T-helper 1 cell treated with Interleukin-12 subunit alpha and Interleukin-12 subunit beta and Interleukin-4 antibody, amounts not matched to agents 30 μg/mL and 1 μg/mL, for 36 hours (primary cell): ENCODE results near the gene ALDH9A1.

ENCODE experiments used
- H3K27ac Mint-ChIP-seq: one replicate; pipeline ENCODE4 v1.8.0; 2021; ENCODE audit warnings: mild to moderate bottlenecking, mixed read lengths
- H3K27me3 Mint-ChIP-seq: one replicate; pipeline ENCODE4 v1.8.0; 2021; ENCODE audit warnings: low read depth, mixed read lengths
- H3K36me3 Mint-ChIP-seq: one replicate; pipeline ENCODE4 v1.8.0; 2021; ENCODE audit warnings: low read depth, mixed read lengths
- H3K4me1 Mint-ChIP-seq: one replicate; pipeline ENCODE4 v1.8.0; 2021; ENCODE audit warnings: low read depth, mixed read lengths
- H3K4me3 Mint-ChIP-seq: one replicate; pipeline ENCODE4 v1.8.0; 2021; ENCODE audit warnings: mild to moderate bottlenecking, moderate library complexity, mixed read lengths
- H3K9me3 Mint-ChIP-seq: one replicate; pipeline ENCODE4 v1.8.0; 2021; ENCODE audit warnings: mixed read lengths

ALDH9A1 gene

DNA sequence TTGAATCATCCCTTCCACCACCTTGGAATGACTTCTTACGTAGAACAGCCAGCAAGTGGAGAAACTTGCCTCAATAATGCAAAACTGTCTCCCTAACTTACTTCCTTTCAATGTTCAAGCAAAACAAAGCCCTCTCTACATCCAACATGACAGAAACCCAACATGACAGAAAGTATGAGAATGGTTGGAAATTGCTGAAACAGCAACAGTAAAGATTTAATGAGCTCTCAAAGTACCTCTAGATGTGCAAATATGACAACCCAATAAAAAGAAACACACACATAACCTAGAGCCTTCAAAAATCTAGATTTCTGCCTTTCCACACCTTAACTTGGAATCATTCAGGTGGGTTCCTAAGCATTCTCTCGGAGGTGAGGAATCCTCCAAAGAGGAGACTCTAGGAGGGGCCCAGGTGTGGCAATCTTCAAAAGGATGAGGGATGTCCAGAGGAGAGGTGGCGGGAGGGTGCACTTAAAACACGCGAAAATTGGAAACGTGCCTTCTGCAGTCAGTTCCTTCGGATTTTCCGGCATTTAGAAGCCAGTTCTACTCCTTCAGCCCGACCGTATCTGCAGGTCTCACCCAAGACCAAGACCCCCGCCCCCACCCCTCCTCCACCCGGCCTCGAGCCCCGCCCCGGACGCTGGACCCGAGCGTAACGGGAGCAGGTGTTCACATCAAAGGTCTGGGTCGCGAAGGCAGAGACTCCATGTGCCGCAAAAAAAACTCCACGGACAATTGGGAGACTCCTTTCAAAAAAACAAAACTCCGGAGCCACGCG lies 68.3 kb downstream of the ALDH9A1 start:
- Mint-ChIP-seq H3K36me3 (no peaks in the 10 kb centered on the region), H3K9me3 (no peaks in the 10 kb centered on the region), H3K27me3 (peaks cover 15% of the 10 kb centered on the region), H3K4me1 (peaks cover 13% of the 10 kb centered on the region), H3K27ac (no peak overlapping the region), H3K4me3 (no peak overlapping the region)

DNA sequence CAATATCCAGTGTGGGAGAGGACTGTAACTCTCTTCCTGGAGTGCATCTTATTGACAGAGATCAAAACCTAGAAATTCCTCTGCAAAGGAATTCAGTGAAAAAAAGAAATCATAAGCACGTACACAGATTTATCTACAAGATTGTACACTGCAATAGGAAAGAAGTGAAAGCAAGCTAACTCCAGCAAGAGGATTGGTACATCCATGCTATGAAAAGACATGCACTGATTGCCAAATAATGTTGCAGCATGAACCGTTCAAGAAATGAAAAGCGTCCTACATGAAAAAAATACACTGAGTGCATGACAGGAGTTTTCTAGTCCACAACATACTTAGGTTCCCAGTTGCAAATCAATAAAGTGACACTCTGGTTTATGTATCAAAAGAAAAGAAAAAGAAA lies 69.2 kb downstream of the ALDH9A1 start:
- Mint-ChIP-seq H3K27me3 (peaks cover 18% of the 10 kb centered on the region), H3K27ac (no peak overlapping the region), H3K9me3 (no peaks in the 10 kb centered on the region), H3K4me3 (peak overlapping the region; percentile 1), H3K4me1 (peaks cover 13% of the 10 kb centered on the region), H3K36me3 (no peaks in the 10 kb centered on the region)

DNA sequence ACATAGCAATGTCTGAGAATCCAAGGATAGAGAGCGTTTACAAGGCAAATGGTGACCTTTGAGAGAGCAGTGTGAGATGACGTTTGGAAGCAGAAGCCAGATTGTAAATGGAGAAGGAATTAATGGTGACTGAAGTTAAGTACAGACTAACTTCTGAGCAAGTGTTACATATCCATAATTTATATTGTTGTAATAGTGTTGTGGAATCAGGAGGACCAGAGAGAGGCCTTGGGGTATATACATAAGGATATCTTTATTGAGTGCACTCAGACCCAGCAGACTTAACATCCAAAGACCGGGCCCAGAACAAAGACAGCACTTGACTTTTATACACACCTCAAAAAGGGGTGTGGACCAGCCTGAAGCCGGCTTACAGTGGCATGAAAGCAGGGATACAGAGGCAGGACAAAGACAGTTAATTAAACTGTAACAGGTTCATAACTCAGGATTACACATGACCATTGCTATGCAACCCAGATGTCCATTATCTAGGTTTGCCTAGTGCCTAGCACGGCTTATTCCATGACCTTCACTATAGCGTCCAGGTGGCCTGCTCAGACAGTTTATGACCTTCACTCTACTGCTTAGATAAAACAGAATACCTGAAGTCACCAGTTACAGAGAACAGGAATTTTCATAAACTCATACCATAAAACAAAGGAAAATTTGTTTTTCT lies 70.1 kb downstream of the ALDH9A1 start:
- no peak overlapping the region for H3K27ac Mint-ChIP-seq
- no peaks in the 10 kb centered on the region for H3K36me3 Mint-ChIP-seq
- no peaks in the 10 kb centered on the region for H3K9me3 Mint-ChIP-seq
- H3K4me1 Mint-ChIP-seq, result peaks cover 11% of the 10 kb centered on the region
- peaks cover 19% of the 10 kb centered on the region for H3K27me3 Mint-ChIP-seq
- H3K4me3 Mint-ChIP-seq, result no peak overlapping the region

DNA sequence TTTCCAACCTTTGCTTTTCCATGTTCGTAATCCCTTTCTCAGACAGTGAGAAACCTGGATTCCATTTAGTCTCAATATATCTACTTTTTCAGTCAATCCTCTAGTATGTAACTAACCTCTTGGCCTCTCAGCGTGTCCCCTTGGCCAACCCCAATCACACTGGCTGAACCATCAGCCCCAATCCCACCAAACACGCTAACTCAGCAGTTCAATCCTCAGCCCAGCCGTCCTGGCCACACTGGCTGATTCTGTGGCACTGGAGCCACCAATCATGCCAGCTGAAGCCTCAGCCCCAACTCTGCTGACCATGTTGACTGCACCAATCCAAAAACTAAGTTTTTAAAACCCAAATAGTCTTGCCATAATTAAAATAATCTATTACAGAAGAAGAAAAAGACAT lies 73.9 kb downstream of the ALDH9A1 start:
- H3K27me3 Mint-ChIP-seq, result peaks cover 40% of the 10 kb centered on the region
- H3K4me3 Mint-ChIP-seq, result no peak overlapping the region
- H3K4me1 Mint-ChIP-seq, result peaks cover 3% of the 10 kb centered on the region
- H3K36me3 Mint-ChIP-seq, result no peaks in the 10 kb centered on the region
- H3K27ac Mint-ChIP-seq, result no peak overlapping the region
- H3K9me3 Mint-ChIP-seq, result no peaks in the 10 kb centered on the region

DNA sequence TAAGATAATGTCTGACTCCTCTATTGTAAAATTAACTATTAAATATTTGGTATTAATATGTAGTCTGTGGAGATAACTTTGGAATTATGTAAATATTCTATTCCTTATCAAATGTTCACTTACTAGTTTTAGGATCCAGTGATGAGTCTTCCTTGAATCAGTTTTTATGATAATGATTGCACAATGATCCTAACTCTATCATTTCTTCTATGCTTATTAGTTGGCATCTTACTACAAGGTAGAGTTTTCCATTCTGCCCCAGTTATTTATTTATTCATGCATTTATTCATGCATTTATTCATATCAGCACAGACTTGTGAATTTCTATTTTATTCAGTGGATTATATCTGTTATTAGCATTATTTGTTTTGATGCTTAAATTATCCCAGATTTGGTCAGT lies 74.7 kb downstream of the ALDH9A1 start:
- Mint-ChIP-seq H3K4me3 (no peak overlapping the region), H3K36me3 (no peaks in the 10 kb centered on the region), H3K27ac (no peak overlapping the region), H3K27me3 (peaks cover 35% of the 10 kb centered on the region), H3K4me1 (no peaks in the 10 kb centered on the region), H3K9me3 (no peaks in the 10 kb centered on the region)

DNA sequence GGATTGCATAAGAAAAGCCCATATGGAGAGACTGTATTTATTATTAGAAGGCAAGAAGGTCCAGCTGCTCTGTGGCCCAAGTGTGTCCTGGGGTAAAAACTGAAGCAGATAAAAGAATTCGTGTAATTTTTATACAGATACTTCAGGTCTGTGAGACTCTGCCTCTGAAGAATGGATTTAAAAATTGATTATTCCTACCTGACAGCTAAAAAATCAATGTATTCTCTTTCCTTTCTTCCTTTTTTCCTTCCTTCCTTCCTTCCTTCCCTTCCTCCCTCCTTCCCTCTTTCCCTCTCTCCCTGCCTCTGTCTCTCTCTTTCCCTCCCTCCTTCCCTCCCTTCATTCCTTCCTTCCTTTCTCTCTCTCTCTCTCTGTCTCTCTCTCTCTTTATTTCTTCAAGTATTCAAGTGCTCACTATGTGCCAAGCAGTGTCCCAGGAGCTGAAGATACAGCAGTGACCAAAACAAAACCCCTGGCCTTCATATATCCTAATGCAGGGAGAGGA lies 78.7 kb downstream of the ALDH9A1 start:
- Mint-ChIP-seq H3K36me3 (no peaks in the 10 kb centered on the region), H3K9me3 (no peaks in the 10 kb centered on the region), H3K4me3 (no peak overlapping the region), H3K27ac (no peak overlapping the region), H3K27me3 (peaks cover 63% of the 10 kb centered on the region), H3K4me1 (no peaks in the 10 kb centered on the region)

DNA sequence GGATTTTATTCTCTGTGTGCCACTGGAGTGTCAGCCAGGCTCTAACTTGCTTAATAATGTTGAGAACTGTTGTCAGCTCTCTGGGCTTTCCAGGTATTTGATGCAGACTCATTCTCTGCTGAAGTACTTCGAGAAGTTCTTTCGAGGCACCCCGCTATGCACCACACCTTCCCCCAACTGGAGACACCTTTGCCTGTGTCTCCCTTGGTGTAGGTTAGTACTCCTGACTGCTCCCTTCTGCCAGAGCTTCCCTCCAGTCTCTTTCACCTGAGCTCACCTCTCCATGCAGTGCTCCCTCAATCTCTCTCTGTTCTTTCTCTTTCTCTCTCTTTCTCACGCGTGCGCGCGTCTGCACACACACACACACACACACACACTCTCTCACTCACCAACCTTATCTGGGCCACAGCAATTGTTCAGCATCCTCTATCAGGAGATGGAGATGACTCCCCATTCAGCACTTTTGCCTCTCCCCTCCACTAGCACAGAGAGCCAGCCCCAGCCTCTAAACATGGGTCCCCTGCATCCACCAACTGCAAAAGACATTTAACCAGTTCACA lies 81.3 kb downstream of the ALDH9A1 start:
- Mint-ChIP-seq H3K9me3 (no peaks in the 10 kb centered on the region), H3K4me1 (no peaks in the 10 kb centered on the region), H3K27ac (no peak overlapping the region), H3K27me3 (peaks cover 62% of the 10 kb centered on the region), H3K36me3 (no peaks in the 10 kb centered on the region), H3K4me3 (no peak overlapping the region)

DNA sequence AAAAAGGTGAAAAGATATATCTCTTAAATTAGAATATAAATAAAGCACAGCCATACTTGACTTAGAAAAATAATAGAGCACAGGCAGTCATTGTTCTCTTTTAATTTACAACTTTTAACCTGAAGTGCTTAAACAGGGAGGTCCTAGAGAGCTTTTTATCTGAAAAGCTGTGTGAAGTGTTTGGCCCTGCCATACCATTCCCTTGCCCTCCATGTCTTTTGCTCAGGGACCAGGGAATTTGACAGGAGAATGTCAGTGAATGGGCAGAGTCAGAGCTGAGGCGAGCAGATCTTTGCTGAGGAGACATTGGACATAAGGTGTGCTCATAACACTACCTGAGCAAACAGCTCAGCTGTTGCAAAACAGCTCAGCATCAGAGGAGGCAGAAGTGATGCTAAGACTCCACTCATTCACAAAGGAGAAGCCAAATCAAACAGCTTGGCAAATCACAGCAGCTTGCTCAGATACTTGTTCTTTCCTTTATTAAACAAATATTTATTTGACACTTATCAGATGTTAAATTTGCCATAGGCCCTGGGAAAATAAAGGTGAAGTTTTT lies 82.2 kb downstream of the ALDH9A1 start:
- H3K4me3 Mint-ChIP-seq, result no peak overlapping the region
- H3K9me3 Mint-ChIP-seq, result no peaks in the 10 kb centered on the region
- no peak overlapping the region for H3K27ac Mint-ChIP-seq
- H3K27me3 Mint-ChIP-seq, result peaks cover 65% of the 10 kb centered on the region
- H3K4me1 Mint-ChIP-seq, result no peaks in the 10 kb centered on the region
- no peaks in the 10 kb centered on the region for H3K36me3 Mint-ChIP-seq
